Endometrial microvascular endothelial cells (primary cell): ENCODE results near the gene MPV17L2. TPM values are rescaled to one million over a fixed set of nuclear protein-coding genes. Genes with fewer than 3 reads are reported as not detected.

Experiments used
- in situ Hi-C: cut with HindIII; loops from 2 replicates; pipeline ENCODE4 v1.10.0; 2017; ENCODE audit warnings: low sequenced_read_pairs, low pct_unique_long_range_greater_than_20kb; ENCODE audit errors: inconsistent ontology term
- total RNA-seq: library from RNA; depleted of rRNA; stranded (reverse); fragments of >200 nt; gene quantifications from one replicate; pipeline ENCODE4 v1.2.3, GENCODE V29; 2015; ENCODE audit errors: inconsistent ontology term

The MPV17L2 gene
- total RNA-seq, 1 donor from 2014 or later: 52.6 TPM

DNA sequence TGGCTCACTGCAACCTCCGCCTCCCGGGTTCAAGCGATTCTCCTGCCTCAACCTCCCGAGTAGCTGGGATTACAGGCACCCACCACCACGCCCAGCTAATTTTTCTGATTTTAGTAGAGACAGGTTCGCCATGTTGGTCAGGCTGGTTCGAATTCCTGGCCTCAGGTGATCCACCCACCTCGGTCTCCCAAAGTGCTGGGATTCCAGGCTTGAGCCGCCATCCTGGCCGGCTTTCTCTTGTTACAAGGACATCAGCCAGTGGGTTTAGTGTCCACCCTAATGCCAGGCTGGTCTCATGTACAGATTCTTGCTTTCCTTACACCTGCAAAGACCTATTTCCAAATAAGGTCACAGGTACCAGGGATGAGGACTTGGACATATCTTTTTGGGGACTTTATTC is 33.2 kb upstream of the MPV17L2 start:
- in situ Hi-C loops: no loop called here

DNA sequence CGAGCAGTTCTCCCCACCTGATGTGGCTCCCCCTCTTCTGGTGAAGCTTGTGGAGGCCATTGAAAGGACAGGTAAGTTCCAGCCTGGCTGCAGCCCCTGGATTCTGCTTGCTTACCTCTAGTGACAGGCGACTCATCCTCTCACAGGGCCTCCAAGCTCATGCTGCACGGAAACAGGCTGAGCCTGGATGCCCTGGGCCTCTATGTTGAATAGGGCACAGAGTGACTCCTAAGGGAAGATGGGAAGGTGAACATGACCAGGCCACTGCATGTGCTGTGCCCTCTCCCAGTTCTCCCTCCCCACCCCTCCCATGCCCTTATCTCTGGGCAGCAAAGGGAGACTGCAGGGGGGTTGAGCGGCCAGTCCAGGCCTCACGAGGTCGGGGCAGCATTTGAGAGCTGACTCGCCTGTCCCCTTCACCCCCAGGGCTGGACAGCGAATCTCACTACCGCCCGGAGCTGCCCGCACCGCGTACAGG is 32.5 kb upstream of the MPV17L2 start:
- in situ Hi-C loops: no loop called here

DNA sequence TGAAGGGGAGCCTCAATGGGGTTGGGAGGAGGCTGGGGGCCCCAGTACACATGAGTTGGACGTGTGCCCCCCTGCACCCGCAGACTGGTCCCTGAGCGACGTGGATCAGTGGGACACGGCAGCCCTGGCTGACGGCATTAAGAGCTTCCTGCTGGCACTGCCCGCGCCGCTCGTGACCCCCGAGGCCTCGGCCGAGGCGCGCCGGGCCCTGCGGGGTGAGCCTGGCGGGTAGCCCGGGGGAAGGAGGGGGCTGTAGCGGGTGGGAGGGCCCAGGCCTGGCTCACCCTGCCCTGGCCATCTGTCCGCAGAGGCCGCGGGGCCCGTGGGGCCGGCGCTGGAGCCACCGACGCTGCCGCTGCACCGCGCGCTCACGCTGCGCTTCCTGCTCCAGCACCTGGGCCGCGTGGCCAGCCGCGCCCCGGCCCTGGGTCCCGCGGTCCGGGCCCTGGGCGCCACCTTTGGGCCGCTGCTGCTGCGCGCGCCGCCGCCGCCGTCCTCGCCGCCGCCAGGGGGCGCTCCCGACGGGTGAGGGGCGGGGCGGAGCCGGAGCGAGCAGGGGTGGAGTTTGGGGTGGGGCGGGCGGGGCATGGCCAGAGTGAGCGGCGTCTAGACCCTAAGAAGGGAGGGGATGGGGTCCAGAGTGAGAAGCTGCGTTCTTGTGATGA is 31.9 kb upstream of the MPV17L2 start:
- in situ Hi-C loops: no loop called here

DNA sequence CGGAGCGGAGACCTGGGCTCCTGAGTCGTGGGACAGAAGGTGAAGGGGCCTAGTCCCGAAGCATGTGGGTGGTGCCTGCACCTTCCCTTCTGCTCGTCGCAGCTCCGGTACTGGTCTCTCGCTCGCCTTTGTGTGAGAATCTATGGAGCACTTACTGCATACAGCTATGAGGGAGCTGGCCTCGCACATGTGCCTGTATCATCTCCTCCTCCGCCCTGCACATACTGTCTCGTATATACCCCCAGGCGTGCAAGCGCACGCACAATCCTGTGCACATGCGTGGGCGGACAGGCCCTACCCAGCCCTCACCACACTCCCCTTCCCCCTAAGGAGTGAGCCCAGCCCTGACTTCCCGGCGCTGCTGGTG is 31.4 kb upstream of the MPV17L2 start:
- in situ Hi-C loops: no loop called here

DNA sequence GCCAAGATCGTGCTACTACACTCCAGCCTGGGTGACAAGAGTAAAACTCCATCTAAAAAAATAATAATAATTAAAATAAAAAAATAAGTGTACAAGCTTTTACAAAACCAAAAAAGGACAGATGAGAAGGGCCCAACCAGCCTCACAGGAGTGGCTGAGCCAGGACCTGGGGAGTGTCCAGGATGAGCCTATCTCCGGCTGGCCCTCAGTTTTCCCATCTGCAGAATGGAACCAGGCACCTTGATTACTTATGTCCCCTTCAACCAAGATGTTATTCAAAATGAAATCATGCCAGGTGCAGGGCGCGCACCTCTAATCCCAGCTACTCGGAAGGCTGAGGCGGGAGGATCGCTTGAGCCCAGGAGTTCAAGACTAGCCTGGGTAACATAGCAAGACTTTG is 28.9 kb upstream of the MPV17L2 start:
- in situ Hi-C loops: no loop called here

DNA sequence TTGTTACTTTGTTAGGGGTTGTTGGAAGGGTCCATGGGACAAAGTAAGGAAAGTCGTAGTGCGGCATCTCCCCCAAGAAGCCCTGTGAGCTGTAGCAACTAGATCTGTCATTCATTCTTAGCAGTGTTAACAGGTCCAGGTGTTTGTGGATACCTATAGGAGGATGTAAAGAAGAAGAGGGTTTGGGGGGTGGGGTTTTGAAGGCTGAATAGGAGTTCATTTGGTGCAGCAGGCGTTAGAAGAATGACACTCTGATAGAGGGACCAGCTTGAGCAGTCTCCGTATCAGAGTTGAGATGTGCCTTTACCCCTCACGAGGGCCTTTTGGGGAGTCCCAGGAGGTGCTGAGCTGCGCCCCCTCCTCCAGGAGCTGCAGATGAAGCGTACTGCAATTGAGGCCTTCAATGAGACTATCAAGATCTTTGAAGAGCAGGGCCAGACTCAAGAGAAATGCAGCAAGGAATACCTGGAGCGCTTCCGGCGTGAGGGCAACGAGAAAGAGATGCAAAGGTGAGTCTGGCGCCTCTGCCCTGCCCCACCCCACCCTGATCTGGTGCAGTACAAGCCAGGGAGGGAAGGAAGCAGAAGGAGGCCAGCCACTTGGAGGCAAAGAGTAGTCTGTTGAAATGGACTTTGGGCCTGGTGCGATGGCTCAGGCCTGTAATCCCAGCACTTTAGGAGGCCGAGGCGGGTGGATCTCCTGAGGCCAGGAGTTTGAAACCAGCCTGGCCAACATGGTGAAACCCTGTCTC is 27.0 kb upstream of the MPV17L2 start:
- in situ Hi-C loops: no loop called here

DNA sequence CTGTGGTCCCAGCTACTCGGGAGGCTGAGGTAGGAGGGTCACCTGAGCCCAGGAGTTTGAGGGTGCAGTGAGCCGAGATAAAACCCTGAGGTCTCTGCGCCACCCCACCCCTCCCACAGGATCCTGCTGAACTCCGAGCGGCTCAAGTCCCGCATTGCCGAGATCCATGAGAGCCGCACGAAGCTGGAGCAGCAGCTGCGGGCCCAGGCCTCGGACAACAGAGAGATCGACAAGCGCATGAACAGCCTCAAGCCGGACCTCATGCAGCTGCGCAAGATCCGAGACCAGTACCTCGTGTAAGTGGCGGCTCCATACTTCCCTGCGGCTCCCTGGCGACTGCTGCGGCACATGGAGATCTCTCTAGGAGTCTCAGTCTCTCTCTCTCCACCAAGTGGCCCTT is 26.0 kb upstream of the MPV17L2 start:
- in situ Hi-C loops: no loop called here

DNA sequence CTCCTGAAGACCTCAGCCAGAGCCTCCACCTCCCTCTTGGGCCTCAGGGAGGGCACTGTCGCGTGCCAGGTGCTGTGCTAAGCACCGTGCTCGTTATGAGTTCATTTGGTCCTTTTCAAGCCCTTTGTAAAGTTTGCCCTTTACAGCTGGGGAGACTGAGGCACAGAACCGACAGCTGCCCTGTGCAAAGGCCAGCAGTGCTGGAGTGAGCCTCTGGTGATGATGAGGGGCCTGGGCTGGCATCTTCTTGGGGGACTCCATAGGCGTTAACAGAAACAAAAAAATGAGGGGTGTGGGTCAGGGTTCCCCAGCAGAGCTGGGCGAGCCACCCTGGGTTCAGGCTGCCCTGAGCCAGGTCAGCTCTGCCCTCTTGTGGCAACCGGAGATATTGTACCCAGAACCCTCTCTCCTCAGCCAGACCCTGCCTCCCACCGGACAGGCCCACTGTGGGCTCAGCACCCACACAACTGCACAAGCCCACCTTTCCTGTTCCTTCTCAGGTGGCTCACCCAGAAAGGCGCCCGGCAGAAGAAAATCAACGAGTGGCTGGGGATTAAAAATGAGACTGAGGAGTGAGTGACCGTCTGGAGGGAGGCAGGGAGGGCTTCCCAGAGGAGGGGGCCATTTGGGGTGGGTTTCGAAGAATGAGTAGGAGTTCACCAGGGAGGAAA is 24.9 kb upstream of the MPV17L2 start:
- in situ Hi-C loops: no loop called here

DNA sequence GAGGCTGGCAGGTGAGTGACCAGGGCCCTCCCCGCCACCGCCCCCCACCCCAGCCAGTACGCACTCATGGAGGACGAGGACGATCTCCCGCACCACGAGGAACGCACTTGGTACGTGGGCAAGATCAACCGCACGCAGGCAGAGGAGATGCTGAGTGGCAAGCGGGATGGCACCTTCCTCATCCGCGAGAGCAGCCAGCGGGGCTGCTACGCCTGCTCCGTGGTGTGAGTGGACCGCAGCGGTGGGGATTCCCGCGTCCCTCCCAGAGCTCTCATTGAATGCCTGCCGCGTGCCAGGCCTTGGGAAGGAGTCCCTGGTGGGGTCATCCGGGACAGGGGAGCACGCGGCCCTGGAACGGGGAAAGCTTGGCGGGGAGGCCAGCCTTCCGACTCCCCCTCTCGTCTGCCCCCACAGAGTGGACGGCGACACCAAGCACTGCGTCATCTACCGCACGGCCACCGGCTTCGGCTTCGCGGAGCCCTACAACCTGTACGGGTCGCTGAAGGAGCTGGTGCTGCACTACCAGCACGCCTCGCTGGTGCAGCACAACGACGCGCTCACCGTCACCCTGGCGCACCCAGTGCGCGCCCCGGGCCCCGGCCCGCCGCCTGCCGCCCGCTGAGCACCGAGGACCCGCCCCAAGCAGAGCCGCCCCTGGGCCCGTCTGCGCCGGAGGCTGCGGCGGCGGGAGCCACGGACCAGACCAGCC is 24.2 kb upstream of the MPV17L2 start:
- in situ Hi-C loops: no loop called here

DNA sequence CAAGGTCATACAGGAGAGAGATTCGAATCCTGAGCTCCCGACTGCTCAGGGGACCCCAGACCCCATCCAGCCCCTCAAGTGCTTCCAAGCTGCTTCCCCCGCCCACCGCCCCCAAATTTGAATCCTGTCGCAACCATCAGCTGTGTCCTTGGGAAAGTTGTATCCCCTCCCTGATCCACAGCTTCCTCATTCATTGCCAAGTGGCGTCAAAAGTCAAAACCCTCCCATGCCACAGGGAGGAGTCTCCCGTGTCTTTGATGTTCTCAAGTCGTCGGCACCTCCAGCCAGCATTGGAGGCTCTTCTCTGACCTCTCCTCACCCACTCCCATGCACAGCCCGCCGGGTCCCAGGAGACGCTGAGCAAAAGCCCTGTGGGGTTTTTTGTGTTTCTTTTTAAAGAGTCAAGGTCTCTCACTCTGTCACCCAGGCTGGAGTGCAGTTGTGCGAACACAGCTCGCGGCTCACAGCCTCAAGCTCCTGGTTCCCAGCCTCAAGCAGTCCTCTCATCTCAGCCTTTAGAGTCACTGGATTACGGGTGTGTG is 22.2 kb upstream of the MPV17L2 start:
- in situ Hi-C loops: no loop called here

DNA sequence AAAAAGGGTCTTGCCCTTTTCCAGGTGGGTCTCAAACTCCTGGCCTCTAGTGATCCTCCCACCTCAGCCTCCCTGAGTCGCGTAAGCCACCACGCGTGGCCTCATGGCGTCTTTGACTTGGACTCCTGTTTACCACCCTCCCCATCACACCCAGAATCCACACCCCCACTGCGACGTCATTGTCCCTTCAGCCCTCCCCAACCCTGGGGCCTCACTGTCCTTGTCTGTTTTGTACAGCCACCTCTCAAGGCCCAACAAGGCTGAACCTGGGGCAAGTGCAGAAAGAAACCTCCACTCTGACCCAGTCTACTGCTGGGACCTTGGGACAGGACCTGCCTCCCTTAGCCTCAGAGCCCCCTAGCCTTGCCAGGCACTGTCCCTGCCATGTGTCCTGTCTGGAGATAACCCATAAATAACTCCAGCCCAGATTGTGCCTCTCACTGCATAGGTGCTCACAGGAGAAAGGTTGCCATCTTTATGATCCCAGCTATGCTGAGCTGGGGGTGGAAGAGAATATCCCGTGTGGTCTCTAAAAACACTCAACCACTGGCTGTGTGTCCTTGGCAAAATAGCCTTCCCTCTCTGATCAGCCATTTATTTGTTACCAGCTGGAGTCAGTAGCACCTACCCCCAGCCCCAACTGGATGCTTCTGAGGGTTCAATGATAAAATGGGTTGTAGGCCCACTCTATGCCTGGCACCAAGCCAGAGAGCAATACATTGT is 21.3 kb upstream of the MPV17L2 start:
- in situ Hi-C loops: no loop called here

DNA sequence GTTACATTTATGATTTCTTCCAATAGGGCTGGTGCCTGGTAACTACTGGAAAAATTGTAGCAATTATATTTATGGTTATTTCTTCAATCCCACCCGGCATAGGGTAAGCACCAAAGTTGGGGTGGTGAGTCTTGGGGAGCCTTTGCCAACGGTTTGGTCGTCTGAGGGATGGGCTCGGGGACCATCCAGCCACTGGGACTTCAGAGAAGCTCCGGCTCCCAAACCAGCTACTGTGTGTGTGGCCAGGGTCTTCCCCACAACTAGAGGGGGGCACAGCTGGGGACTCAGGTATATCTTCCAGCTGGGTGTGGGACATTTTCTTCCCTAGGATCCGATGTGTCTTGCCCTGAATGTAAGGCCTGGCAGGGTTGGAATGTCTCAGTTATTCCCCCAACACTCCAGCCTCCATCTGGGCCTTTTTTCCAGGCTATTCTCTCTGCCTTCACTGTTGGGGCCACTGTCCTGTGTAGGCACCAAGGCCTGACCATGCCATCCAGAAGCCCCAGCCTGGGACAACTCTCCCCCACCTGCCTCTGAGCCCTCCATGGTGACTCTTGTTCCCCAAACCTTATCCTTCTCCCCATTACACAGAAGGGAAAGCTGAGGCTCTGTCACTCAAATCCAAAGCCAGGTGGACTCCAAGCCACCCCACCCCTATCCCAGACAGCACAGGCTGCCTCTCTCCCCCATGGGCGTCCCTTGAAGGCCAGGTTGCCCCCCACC is 20.5 kb upstream of the MPV17L2 start:
- in situ Hi-C loops: no loop called here

DNA sequence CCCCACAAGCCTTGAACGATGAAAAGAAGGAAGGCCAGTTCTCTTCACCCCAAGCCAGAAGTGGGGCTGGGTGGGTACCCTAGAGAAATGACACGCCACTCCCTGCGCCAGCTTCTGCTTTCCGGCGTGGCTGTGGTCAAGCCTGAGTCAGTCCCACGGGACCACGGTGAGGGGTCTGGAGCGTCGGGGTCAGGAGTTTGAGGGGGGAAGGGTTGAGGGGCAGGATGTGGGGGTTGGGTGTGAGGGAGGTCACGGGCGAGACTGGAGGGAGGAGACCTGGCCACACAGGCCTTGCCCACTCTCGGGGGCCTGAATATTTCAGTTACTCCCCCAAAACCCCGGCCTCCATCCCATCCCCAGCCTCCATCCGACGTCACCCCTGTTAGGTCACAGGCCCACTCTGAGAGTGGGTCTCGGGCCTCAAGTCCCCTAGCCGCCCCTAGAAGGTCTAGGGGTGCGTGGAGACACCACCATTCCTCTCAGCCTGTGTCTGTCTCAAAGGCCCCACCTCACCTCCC is 19.9 kb upstream of the MPV17L2 start:
- in situ Hi-C loops: no loop called here

DNA sequence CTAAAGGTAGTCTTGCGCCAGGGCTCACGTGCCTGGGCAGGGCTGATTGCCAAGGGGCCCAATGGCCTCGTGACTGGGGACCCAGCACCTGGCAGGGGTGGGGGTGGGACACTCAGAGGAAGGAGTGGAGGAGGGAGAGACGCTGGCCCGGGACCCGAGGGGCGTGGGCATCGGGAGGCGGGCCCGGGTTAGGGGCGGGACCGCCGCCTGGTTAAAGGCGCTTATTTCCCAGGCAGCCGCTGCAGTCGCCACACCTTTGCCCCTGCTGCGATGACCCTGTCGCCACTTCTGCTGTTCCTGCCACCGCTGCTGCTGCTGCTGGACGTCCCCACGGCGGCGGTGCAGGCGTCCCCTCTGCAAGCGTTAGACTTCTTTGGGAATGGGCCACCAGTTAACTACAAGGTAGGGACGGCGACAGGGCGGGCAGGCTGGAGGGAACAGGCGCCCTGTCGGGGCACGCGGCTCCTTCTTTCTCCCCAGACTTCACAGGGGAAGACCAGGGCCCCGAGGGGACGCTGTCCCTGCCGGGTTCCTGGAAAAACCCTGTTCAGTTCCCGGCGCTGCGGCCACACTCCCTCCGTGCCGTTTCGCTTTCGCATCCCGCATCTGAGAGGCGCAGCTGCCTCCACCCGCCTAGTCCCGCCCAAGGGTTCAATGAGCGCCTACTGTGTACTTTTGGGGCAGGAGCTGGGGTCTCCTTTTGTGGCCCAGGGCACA is 19.3 kb upstream of the MPV17L2 start, which contains the start of gene IFI30:
Gene IFI30 (plus strand): TSS at position 242 of the 717 bp plus-strand sequence. CDS start 29 bp downstream, at position 271.
- in situ Hi-C loops: no loop called here

DNA sequence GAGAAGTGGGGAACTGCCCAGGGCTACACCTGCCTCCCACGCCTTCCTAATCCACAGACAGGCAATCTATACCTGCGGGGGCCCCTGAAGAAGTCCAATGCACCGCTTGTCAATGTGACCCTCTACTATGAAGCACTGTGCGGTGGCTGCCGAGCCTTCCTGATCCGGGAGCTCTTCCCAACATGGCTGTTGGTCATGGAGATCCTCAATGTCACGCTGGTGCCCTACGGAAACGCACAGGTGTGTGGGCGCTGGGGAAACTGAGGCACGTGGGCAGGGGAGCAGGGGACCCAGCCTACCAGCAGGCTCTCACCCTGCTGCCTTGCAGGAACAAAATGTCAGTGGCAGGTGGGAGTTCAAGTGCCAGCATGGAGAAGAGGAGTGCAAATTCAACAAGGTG is 18.0 kb upstream of the MPV17L2 start:
- in situ Hi-C loops: no loop called here

DNA sequence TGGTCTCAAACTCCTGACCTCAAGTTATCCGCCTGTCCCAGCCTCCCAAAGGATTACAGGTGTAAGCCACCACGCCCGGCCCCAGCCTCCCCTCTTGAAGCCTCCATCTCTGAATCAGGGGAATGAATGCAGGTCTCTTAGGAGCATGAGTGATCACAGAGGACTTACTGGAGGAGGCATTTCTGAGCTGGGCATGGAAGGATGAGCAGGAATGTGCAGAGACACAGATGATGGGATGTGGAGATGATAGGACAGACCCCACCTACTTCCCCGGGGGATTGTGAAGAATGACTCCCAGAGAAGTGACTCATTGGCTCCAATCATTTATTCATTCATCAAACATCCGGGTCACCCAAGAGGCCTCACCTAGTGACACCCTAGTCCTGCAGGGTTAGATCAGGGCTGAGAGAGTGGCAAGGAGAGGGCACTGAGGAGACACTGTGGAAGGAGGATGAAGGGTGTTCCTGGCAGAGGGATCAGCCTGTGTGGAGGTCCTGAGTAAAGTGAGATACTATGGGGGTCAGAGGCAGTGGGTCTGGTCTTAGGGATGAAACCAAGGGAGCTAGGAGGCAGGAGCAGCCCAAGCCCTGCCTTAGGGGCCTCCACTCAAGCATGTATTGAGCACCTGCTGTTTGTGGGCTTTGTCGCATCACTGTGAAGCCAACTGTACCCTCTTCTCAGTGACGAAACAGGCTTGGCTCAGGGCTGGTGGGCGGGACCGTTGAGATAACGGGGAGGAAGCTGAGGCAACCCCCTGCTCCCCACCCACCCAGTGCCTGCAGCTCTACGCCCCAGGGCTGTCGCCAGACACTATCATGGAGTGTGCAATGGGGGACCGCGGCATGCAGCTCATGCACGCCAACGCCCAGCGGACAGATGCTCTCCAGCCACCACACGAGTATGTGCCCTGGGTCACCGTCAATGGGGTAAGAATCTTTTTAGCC is 16.4 kb upstream of the MPV17L2 start:
- in situ Hi-C loops: no loop called here
